ENCODE results near the gene NASP.
A peak's percentile ranks its signal among the peaks of the same experiment; 100 is the strongest.

The NASP gene

GRCh38 chr1:45543581-45544417 lies 40.0 kb upstream of the NASP start:
- POLR2A ChIA-PET: interaction anchor here (5.5 kb wide), 1 partner anchor 22 kb away, joined by 29 read pairs; the partner anchor contains the start of gene PRDX1
- CTCF ChIA-PET: interaction anchor here (1.1 to 1.7 kb wide), 3 partner anchors 14 to 25 kb away, joined by 3 to 7 read pairs (median 3); no protein-coding TSS in a partner anchor
- DNase-seq (ENCODE audit: low read depth, low spot score): no peak
- TF ChIP-seq, protein P1, sequence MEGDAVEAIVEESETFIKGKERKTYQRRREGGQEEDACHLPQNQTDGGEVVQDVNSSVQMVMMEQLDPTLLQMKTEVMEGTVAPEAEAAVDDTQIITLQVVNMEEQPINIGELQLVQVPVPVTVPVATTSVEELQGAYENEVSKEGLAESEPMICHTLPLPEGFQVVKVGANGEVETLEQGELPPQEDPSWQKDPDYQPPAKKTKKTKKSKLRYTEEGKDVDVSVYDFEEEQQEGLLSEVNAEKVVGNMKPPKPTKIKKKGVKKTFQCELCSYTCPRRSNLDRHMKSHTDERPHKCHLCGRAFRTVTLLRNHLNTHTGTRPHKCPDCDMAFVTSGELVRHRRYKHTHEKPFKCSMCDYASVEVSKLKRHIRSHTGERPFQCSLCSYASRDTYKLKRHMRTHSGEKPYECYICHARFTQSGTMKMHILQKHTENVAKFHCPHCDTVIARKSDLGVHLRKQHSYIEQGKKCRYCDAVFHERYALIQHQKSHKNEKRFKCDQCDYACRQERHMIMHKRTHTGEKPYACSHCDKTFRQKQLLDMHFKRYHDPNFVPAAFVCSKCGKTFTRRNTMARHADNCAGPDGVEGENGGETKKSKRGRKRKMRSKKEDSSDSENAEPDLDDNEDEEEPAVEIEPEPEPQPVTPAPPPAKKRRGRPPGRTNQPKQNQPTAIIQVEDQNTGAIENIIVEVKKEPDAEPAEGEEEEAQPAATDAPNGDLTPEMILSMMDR (IDR thresholded peaks at IDR 0.05; ENCODE audit: insufficient read depth, low read length, missing control alignments): no peak
- H3K4me3 ChIP-seq (ENCODE audit: low read depth, low read length): no peak overlapping the region

GRCh38 chr1:45544530-45544929 lies 39.3 kb upstream of the NASP start:
- ChIA-PET CTCF (interaction anchor here (1.5 to 1.7 kb wide), 2 partner anchors 15 to 24 kb away, joined by 3 to 7 read pairs; no protein-coding TSS in a partner anchor), POLR2A (interaction anchor here (5.5 kb wide), 1 partner anchor 23 kb away, joined by 29 read pairs; the partner anchor contains the start of gene PRDX1)
- TF ChIP-seq, protein P1 (IDR thresholded peaks at IDR 0.05; ENCODE audit: insufficient read depth, low read length, missing control alignments): no peak
- H3K4me3 ChIP-seq (ENCODE audit: low read depth, low read length): no peak overlapping the region
- no peak for DNase-seq (ENCODE audit: low read depth, low spot score)

GRCh38 chr1:45545019-45545493 lies 38.8 kb upstream of the NASP start:
- TF ChIP-seq, protein P1 (IDR thresholded peaks at IDR 0.05; ENCODE audit: insufficient read depth, low read length, missing control alignments): no peak
- no peak overlapping the region for H3K4me3 ChIP-seq (ENCODE audit: low read depth, low read length)
- ChIA-PET POLR2A (interaction anchor here (0.7 to 5.5 kb wide), 2 partner anchors 24 to 38 kb away, joined by 3 to 29 read pairs; partner anchors contain the start of gene PRDX1), CTCF (interaction anchor here (1.5 to 1.7 kb wide), 2 partner anchors 15 to 24 kb away, joined by 3 to 7 read pairs; no protein-coding TSS in a partner anchor)
- DNase-seq (ENCODE audit: low read depth, low spot score): no peak

DNA sequence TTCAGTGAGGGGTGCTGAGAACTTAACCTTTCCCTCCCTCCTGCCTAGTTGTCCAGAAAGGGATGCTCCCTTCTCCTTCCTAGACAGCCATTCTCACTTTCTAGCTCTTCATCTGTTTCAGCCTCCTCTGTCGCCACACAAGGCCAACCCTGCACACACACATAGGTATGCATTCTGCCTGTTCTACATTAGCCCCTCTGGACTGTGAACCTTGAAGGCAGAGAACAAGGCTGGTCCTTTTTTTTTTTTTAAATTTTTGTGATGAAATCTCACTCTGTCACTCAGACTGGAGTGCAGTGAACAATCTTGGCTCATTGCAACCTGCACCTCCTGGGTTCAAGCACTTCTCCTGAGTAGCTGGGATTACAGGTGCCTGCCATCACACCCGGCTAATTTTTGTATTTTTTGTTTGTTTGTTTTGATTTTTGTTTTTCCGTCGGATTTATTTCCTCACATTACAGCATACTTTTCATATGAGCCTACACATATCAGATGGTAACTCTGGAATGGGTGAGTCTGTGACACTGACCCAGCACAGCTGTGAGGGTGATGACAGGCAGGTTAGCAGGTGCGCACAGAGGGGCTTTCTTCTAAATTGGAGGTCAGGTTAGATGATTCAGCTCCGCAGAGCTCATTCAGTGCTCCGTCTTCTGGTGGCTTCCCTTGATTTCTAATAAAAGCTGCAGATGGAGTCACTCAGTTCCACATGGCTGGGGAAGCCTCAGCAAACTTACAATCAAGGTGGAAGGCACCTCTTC lies 38.1 kb upstream of the NASP start:
- ChIA-PET CTCF (interaction anchor here (1.4 to 1.5 kb wide), 2 partner anchors 16 to 25 kb away, joined by 3 to 9 read pairs; no protein-coding TSS in a partner anchor), POLR2A (interaction anchor here (0.7 to 5.5 kb wide), 2 partner anchors 24 to 38 kb away, joined by 3 to 29 read pairs; partner anchors contain the start of gene PRDX1)
- no peak overlapping the region for H3K4me3 ChIP-seq (ENCODE audit: low read depth, low read length)
- DNase-seq (ENCODE audit: low read depth, low spot score): no peak
- TF ChIP-seq, protein P1 (IDR thresholded peaks at IDR 0.05; ENCODE audit: insufficient read depth, low read length, missing control alignments): no peak

GRCh38 chr1:45550401-45551351 lies 33.2 kb upstream of the NASP start, which contains the start of gene AKR1A1:
AKR1A1 (plus strand) TSS chr1:45550826; CDS start chr1:45561795, 10,969 bp downstream.
- ChIA-PET CTCF (interaction anchor here (0.7 to 12.4 kb wide), 6 partner anchors 11 to 51 kb away, joined by 3 to 131 read pairs (median 3); no protein-coding TSS in a partner anchor), POLR2A (interaction anchor here (0.6 to 1.9 kb wide), 7 partner anchors 8 to 51 kb away, joined by 3 to 54 read pairs (median 4); partner anchors contain the start of genes CCDC163, MMACHC and PRDX1)

More at GRCh38 chr1:45550401-45551351, 33.2 kb upstream of the NASP start, which contains the start of gene AKR1A1:
- H3K4me3 ChIP-seq (ENCODE audit: low read depth, low read length): peak within 1 kb of the TSS; percentile 92
- TF ChIP-seq, protein P1 (IDR thresholded peaks at IDR 0.05; ENCODE audit: insufficient read depth, low read length, missing control alignments): no peak
- peak; percentile 21 for DNase-seq (ENCODE audit: low read depth, low spot score)

Data from AG04449 (cell line).